WTC11 (cell line): ENCODE measurements around the gene NSUN3. TPM values are rescaled to one million over a fixed set of nuclear protein-coding genes. Genes with fewer than 3 reads are reported as not detected.
"Not testable (repeated sequence)": the region's sequence is repeated elsewhere in the genome, so short reads cannot be mapped to it uniquely, and the experiment has no call there.

ENCODE experiments used
- ATAC-seq: fragments of 200-7000 bp; cut with Tn5 transposase; 2 replicates; pipeline ENCODE4 v1.10.0; 2021; ENCODE audit warnings: mild to moderate bottlenecking, moderate library complexity
- CTCF ChIA-PET: fragments of 300-600 bp; sonication (Branson Sonifier 250); formaldehyde crosslinking; loops from one replicate; lab custom pipeline; 2021; ENCODE audit warnings: antibody characterized with exemption; lab: Charles Lee
- POLR2A ChIA-PET: fragments of 350-600 bp; sonication (Branson Sonifier 250); formaldehyde crosslinking; loops from one replicate; lab custom pipeline; 2021; ENCODE audit warnings: antibody characterized with exemption; lab: Charles Lee
- DNase-seq: peaks from one replicate; pipeline ENCODE4 v3.0.0; 2021; ENCODE audit warnings: low spot score
- H3K27ac Mint-ChIP-seq: 2 replicates; pipeline ENCODE4 v1.8.0; 2021; ENCODE audit warnings: mixed read lengths
- H3K27me3 Mint-ChIP-seq: 2 replicates; pipeline ENCODE4 v1.8.0; 2021; ENCODE audit warnings: low read depth, mild to moderate bottlenecking, moderate library complexity, mixed read lengths
- H3K36me3 Mint-ChIP-seq: 2 replicates; pipeline ENCODE4 v1.8.0; 2021; ENCODE audit warnings: mixed read lengths
- H3K4me1 Mint-ChIP-seq: 2 replicates; pipeline ENCODE4 v1.8.0; 2022; ENCODE audit warnings: mixed read lengths
- H3K4me3 Mint-ChIP-seq: 2 replicates; pipeline ENCODE4 v1.8.0; 2021; ENCODE audit warnings: mild to moderate bottlenecking, moderate library complexity, mixed read lengths
- H3K9me3 Mint-ChIP-seq: 2 replicates; pipeline ENCODE4 v1.8.0; 2021; ENCODE audit warnings: mixed read lengths
- CDX4 ChIP-seq: fragments of 250-450 bp; sonication (Bioruptor Pico); IDR thresholded peaks from 2 replicates; pipeline ENCODE4 v1.9.0; 2021; ENCODE audit warnings: moderate library complexity, mild to moderate bottlenecking, inconsistent platforms, borderline replicate concordance
- CREB1 ChIP-seq: sonication (generic); formaldehyde crosslinking; IDR thresholded peaks from 2 replicates; pipeline ENCODE4 v1.8.0; 2023; ENCODE audit warnings: mild to moderate bottlenecking, missing genetic modification reagents
- CREM ChIP-seq: sonication (generic); formaldehyde crosslinking; IDR thresholded peaks from 2 replicates; pipeline ENCODE4 v1.8.1; 2022; ENCODE audit warnings: mild to moderate bottlenecking, missing genetic modification reagents, moderate library complexity
- ESRRA ChIP-seq: sonication (generic); formaldehyde crosslinking; IDR thresholded peaks from 2 replicates; pipeline ENCODE4 v1.8.1; 2022; ENCODE audit warnings: mild to moderate bottlenecking, missing genetic modification reagents, borderline replicate concordance
- FOXJ3 ChIP-seq: sonication (generic); formaldehyde crosslinking; IDR thresholded peaks from 2 replicates; pipeline ENCODE4 v1.9.0; 2021; ENCODE audit warnings: missing genetic modification reagents, mild to moderate bottlenecking, borderline replicate concordance
- GRHL2 ChIP-seq: fragments of 250-450 bp; sonication (Bioruptor Pico); IDR thresholded peaks from 2 replicates; pipeline ENCODE4 v1.8.0; 2022; ENCODE audit warnings: mild to moderate bottlenecking, moderate library complexity; ENCODE audit not compliant: insufficient replicate concordance, severe bottlenecking
- IRF2 ChIP-seq: sonication (generic); formaldehyde crosslinking; IDR thresholded peaks from 2 replicates; pipeline ENCODE4 v1.8.0; 2022; ENCODE audit warnings: low read depth, missing genetic modification reagents, borderline replicate concordance
- JUN ChIP-seq: sonication (generic); formaldehyde crosslinking; IDR thresholded peaks from 2 replicates; pipeline ENCODE4 v1.8.0; 2023; ENCODE audit warnings: mild to moderate bottlenecking, missing genetic modification reagents
- MXD4 ChIP-seq: fragments of 250-450 bp; sonication (Bioruptor Pico); IDR thresholded peaks from 2 replicates; pipeline ENCODE4 v1.8.0; 2021; ENCODE audit warnings: mild to moderate bottlenecking, moderate library complexity, borderline replicate concordance
- NR1H2 ChIP-seq: sonication (generic); formaldehyde crosslinking; IDR thresholded peaks from 2 replicates; pipeline ENCODE4 v1.9.0; 2021; ENCODE audit warnings: mild to moderate bottlenecking, moderate library complexity, missing genetic modification reagents
- RORB ChIP-seq: fragments of 250-450 bp; sonication (Bioruptor Pico); IDR thresholded peaks from 2 replicates; pipeline ENCODE4 v1.9.0; 2021; ENCODE audit warnings: mild to moderate bottlenecking
- SMAD3 ChIP-seq: sonication (generic); formaldehyde crosslinking; IDR thresholded peaks from 2 replicates; pipeline ENCODE4 v1.8.0; 2022; ENCODE audit warnings: missing genetic modification reagents, mild to moderate bottlenecking, borderline replicate concordance
- ZMAT4 ChIP-seq: fragments of 250-450 bp; sonication (Bioruptor Pico); IDR thresholded peaks from 2 replicates; pipeline ENCODE4 v1.9.0; 2021; ENCODE audit warnings: mild to moderate bottlenecking
- ZNF232 ChIP-seq: sonication (generic); formaldehyde crosslinking; IDR thresholded peaks from 2 replicates; pipeline ENCODE4 v1.8.0; 2022; ENCODE audit warnings: mild to moderate bottlenecking, missing genetic modification reagents
- ZNF425 ChIP-seq: fragments of 250-450 bp; sonication (Bioruptor Pico); conservative IDR thresholded peaks from 2 replicates; pipeline ENCODE4 v1.9.0; 2021; ENCODE audit warnings: mild to moderate bottlenecking
- total RNA-seq: library from RNA; stranded (reverse); gene quantifications from 3 replicates; pipeline ENCODE4 v1.2.3, GENCODE V29; 2021
- TF ChIP-seq, protein P1 (sequence below): sonication (generic); formaldehyde crosslinking; IDR thresholded peaks from 2 replicates; pipeline ENCODE4 v1.8.0; 2023; ENCODE audit warnings: mild to moderate bottlenecking, missing genetic modification reagents
- TF ChIP-seq, protein P2 (sequence below): fragments of 200-600 bp; IDR thresholded peaks from 2 replicates; pipeline ENCODE4 v1.8.0; 2022; ENCODE audit warnings: antibody characterized with exemption
- TF ChIP-seq, protein P3 (sequence below): sonication (generic); formaldehyde crosslinking; IDR thresholded peaks from 2 replicates; pipeline ENCODE4 v1.8.0; 2023; ENCODE audit warnings: missing genetic modification reagents

The NSUN3 gene
- total RNA-seq, 1 experiment from 2014 or later, result 8.2 TPM

DNA sequence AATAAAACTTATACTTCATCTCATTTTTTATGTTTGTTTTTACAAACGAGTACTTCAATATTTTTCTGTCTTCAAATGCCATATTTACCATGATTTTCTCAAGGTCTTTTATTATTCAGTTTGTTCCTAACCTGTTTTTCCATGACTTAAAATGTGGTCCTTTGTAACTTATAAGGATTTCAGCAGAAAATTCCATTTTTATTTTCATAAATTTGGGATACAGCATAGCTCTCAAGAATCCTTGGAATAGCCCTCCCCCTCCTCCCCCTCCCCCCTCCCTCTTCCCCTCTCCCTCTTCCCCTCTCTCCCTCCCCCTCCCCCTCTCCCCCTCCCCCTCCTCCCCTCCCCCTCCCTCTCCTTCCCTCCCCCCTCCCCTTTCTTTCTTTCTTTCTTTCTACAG, 19.6 kb upstream of the NSUN3 start:
- DNase-seq (no peak), ATAC-seq (no peak)
- Mint-ChIP-seq H3K27ac (no peak overlapping the region), H3K4me1 (no peaks in the 10 kb centered on the region), H3K9me3 (peaks cover 11% of the 10 kb centered on the region), H3K27me3 (no peaks in the 10 kb centered on the region), H3K4me3 (no peak overlapping the region), H3K36me3 (peaks cover 22% of the 10 kb centered on the region)
- TF ChIP-seq, protein P1, sequence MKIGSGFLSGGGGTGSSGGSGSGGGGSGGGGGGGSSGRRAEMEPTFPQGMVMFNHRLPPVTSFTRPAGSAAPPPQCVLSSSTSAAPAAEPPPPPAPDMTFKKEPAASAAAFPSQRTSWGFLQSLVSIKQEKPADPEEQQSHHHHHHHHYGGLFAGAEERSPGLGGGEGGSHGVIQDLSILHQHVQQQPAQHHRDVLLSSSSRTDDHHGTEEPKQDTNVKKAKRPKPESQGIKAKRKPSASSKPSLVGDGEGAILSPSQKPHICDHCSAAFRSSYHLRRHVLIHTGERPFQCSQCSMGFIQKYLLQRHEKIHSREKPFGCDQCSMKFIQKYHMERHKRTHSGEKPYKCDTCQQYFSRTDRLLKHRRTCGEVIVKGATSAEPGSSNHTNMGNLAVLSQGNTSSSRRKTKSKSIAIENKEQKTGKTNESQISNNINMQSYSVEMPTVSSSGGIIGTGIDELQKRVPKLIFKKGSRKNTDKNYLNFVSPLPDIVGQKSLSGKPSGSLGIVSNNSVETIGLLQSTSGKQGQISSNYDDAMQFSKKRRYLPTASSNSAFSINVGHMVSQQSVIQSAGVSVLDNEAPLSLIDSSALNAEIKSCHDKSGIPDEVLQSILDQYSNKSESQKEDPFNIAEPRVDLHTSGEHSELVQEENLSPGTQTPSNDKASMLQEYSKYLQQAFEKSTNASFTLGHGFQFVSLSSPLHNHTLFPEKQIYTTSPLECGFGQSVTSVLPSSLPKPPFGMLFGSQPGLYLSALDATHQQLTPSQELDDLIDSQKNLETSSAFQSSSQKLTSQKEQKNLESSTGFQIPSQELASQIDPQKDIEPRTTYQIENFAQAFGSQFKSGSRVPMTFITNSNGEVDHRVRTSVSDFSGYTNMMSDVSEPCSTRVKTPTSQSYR (CRISPR knock-in tag), result no peak
- TF ChIP-seq NR1H2 (no peak), FOXJ3 (CRISPR knock-in tag) (no peak), CREM (CRISPR knock-in tag) (no peak), MXD4 (CRISPR knock-in tag) (no peak), SMAD3 (CRISPR knock-in tag) (no peak), CDX4 (CRISPR knock-in tag) (no peak), IRF2 (CRISPR knock-in tag) (no peak), JUN (CRISPR knock-in tag) (no peak), CREB1 (no peak), ZNF425 (CRISPR knock-in tag) (no peak), ZNF232 (CRISPR knock-in tag) (no peak), RORB (CRISPR knock-in tag) (no peak), ESRRA (CRISPR knock-in tag) (no peak), ZMAT4 (CRISPR knock-in tag) (no peak), GRHL2 (CRISPR knock-in tag) (no peak)
- TF ChIP-seq, protein P2, sequence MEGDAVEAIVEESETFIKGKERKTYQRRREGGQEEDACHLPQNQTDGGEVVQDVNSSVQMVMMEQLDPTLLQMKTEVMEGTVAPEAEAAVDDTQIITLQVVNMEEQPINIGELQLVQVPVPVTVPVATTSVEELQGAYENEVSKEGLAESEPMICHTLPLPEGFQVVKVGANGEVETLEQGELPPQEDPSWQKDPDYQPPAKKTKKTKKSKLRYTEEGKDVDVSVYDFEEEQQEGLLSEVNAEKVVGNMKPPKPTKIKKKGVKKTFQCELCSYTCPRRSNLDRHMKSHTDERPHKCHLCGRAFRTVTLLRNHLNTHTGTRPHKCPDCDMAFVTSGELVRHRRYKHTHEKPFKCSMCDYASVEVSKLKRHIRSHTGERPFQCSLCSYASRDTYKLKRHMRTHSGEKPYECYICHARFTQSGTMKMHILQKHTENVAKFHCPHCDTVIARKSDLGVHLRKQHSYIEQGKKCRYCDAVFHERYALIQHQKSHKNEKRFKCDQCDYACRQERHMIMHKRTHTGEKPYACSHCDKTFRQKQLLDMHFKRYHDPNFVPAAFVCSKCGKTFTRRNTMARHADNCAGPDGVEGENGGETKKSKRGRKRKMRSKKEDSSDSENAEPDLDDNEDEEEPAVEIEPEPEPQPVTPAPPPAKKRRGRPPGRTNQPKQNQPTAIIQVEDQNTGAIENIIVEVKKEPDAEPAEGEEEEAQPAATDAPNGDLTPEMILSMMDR, result no peak
- TF ChIP-seq, protein P3, sequence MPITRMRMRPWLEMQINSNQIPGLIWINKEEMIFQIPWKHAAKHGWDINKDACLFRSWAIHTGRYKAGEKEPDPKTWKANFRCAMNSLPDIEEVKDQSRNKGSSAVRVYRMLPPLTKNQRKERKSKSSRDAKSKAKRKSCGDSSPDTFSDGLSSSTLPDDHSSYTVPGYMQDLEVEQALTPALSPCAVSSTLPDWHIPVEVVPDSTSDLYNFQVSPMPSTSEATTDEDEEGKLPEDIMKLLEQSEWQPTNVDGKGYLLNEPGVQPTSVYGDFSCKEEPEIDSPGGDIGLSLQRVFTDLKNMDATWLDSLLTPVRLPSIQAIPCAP (CRISPR knock-in tag), result no peak
- ChIA-PET CTCF (no interaction called here), POLR2A (no interaction called here)

DNA sequence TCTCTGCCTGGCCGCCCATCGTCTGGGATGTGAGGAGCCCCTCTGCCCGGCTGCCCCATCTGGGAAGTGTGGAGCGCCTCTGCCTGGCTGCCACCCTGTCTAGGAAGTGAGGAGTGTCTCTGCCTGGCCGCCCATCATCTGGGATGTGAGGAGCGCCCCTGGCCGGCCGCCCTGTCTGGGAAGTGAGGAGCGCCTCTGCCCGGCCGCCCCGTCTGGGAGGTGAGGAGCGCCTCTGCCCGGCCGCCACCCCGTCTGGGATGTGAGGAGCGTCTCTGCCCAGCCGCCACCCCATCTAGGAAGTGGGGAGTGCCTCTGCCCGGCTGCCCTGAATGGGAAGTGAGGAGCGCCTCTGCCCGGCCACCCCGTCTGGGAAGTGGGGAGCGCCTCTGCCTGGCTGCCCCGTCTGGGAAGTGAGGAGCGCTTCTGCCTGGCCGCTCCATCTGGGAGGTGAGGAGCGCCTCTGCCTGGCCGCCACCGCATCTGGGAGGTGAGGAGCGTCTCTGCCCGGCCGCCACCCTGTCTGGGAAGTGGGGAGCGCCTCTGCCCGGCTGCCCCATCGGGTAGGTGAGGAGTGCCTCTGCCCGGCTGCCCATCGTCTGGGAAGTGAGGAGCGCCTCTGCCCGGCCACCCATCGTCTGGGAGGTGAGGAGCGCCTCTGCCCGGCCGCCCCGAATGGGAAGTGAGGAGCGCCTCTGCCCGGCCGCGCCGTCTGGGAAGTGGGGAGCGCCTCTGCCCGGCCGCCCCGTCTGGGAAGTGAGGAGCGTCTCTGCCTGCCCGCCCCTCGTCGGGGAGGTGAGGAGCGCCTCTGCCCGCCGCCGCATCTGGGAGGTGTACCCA, 18.5 kb upstream of the NSUN3 start:
- H3K27me3 Mint-ChIP-seq, DNase-seq, H3K4me3 Mint-ChIP-seq, CTCF ChIA-PET, ATAC-seq, H3K4me1 Mint-ChIP-seq, POLR2A ChIA-PET, H3K27ac Mint-ChIP-seq: not testable (repeated sequence)
- Mint-ChIP-seq H3K9me3 (peaks cover 11% of the 10 kb centered on the region), H3K36me3 (peaks cover 22% of the 10 kb centered on the region)
